HepG2 (cell line): ENCODE data around the gene TMEM19. TPM values are rescaled to one million over a fixed set of nuclear protein-coding genes. Genes with fewer than 3 reads are reported as not detected.

Source experiments
- ATF3 ChIP-seq: sonication (generic); formaldehyde crosslinking; IDR thresholded peaks from 2 replicates; pipeline ENCODE4 v1.4.0; 2020; ENCODE audit warnings: missing genetic modification reagents
- CREB1 ChIP-seq, 2 experiments: fragments of 450-650 bp in 1 of 2; IDR thresholded peaks; 2 replicates each; pipeline ENCODE4 v1.6.1; 2016 to 2017; ENCODE audit warnings: control low read depth in 1 of 2, mild to moderate bottlenecking in 1 of 2, missing compliant biosample characterization in 1 of 2, missing genetic modification characterization in 1 of 2
- GATAD2A ChIP-seq: IDR thresholded peaks from 2 replicates; pipeline ENCODE4 v1.6.1; 2016
- HNF4A ChIP-seq: sonication (generic); formaldehyde crosslinking; IDR thresholded peaks from 2 replicates; pipeline ENCODE4 v1.4.0; 2020; ENCODE audit warnings: missing genetic modification reagents
- ISL2 ChIP-seq: sonication (generic); formaldehyde crosslinking; IDR thresholded peaks from 2 replicates; pipeline ENCODE4 v1.5.0; 2020; ENCODE audit warnings: missing genetic modification reagents
- ISX ChIP-seq: sonication (generic); formaldehyde crosslinking; conservative IDR thresholded peaks from 2 replicates; pipeline ENCODE4 v1.5.0; 2020; ENCODE audit warnings: missing genetic modification reagents
- JUND ChIP-seq: sonication (generic); formaldehyde crosslinking; IDR thresholded peaks from 2 replicates; pipeline ENCODE4 v1.8.0; 2022; ENCODE audit warnings: mild to moderate bottlenecking, missing genetic modification reagents
- MBD4 ChIP-seq: IDR thresholded peaks from 2 replicates; pipeline ENCODE4 v1.6.1; 2012; ENCODE audit warnings: low read length, inconsistent platforms, borderline replicate concordance
- MIXL1 ChIP-seq: IDR thresholded peaks from 2 replicates; pipeline ENCODE4 v1.6.1; 2016
- MNT ChIP-seq: fragments of 450-650 bp; IDR thresholded peaks from 2 replicates; pipeline ENCODE4 v1.6.1; 2016
- MTF1 ChIP-seq: sonication (generic); formaldehyde crosslinking; IDR thresholded peaks from 2 replicates; pipeline ENCODE4 v1.5.0; 2020; ENCODE audit warnings: missing genetic modification reagents
- MXD1 ChIP-seq: sonication (generic); formaldehyde crosslinking; IDR thresholded peaks from 2 replicates; pipeline ENCODE4 v1.4.0; 2020; ENCODE audit warnings: mild to moderate bottlenecking, missing genetic modification reagents
- PHF8 ChIP-seq: sonication (generic); formaldehyde crosslinking; IDR thresholded peaks from 2 replicates; pipeline ENCODE4 v1.5.0; 2020; ENCODE audit warnings: missing genetic modification reagents
- POLR2G ChIP-seq: fragments of 200-400 bp; formaldehyde crosslinking; IDR thresholded peaks from 2 replicates; pipeline ENCODE4 v1.6.1; 2018; ENCODE audit warnings: mild to moderate bottlenecking, low read depth, low read length, moderate library complexity
- SETDB1 ChIP-seq: sonication (generic); formaldehyde crosslinking; IDR thresholded peaks from 2 replicates; pipeline ENCODE4 v1.5.1; 2020; ENCODE audit warnings: missing genetic modification reagents, mild to moderate bottlenecking, borderline replicate concordance
- SMAD9 ChIP-seq: sonication (generic); formaldehyde crosslinking; IDR thresholded peaks from 2 replicates; pipeline ENCODE4 v1.5.1; 2020; ENCODE audit warnings: mild to moderate bottlenecking, missing genetic modification reagents
- TBP ChIP-seq: sonication (generic); formaldehyde crosslinking; IDR thresholded peaks from 2 replicates; pipeline ENCODE4 v1.5.0; 2020; ENCODE audit warnings: missing genetic modification reagents
- THYN1 ChIP-seq: sonication (generic); formaldehyde crosslinking; IDR thresholded peaks from 2 replicates; pipeline ENCODE4 v1.8.1; 2023; ENCODE audit warnings: low read depth, mild to moderate bottlenecking, moderate library complexity, missing genetic modification reagents, borderline replicate concordance
- ZBTB8A ChIP-seq: sonication (generic); formaldehyde crosslinking; IDR thresholded peaks from 2 replicates; pipeline ENCODE4 v1.4.0; 2020; ENCODE audit warnings: mild to moderate bottlenecking, low read depth, missing genetic modification reagents, borderline replicate concordance
- ZNF121 ChIP-seq: sonication (generic); formaldehyde crosslinking; IDR thresholded peaks from 2 replicates; pipeline ENCODE4 v1.5.0; 2020; ENCODE audit warnings: mild to moderate bottlenecking, missing genetic modification reagents
- ZNF510 ChIP-seq: sonication (generic); formaldehyde crosslinking; IDR thresholded peaks from 2 replicates; pipeline ENCODE4 v1.4.0; 2020; ENCODE audit warnings: low read depth, mild to moderate bottlenecking, missing genetic modification reagents
- ZNF687 ChIP-seq: sonication (generic); formaldehyde crosslinking; IDR thresholded peaks from 2 replicates; pipeline ENCODE4 v1.5.1; 2020; ENCODE audit warnings: mild to moderate bottlenecking, missing genetic modification reagents, moderate library complexity
- ZNF790 ChIP-seq: sonication (generic); formaldehyde crosslinking; IDR thresholded peaks from 2 replicates; pipeline ENCODE4 v1.8.0; 2022; ENCODE audit warnings: missing genetic modification reagents, mild to moderate bottlenecking, borderline replicate concordance
- polyA plus RNA-seq, 8 experiments: library from polyadenylated mRNA; depleted of rRNA in 3 of 8; stranded (reverse) in 7 of 8; unstranded in 1 of 8; fragments of >200 nt; fragmentation: Illumina TruSeq in 4 of 8; extraction: Trizol in 4 of 8; gene quantifications; 2 replicates each; pipeline versions ENCODE4 v1.2.1 to v1.2.3, GENCODE V29; 2011 to 2016; ENCODE audit warnings: low read depth in 4 of 8, missing spikeins in 1 of 8, mixed read lengths in 1 of 8; ENCODE audit not compliant: insufficient read depth in 1 of 8
- total RNA-seq, 5 experiments: library from RNA; depleted of rRNA; stranded (reverse); fragments of >200 nt; fragmentation: Illumina TruSeq; extraction: Trizol; gene quantifications; 2 replicates each; pipeline ENCODE4 v1.2.3, GENCODE V29; 2016; ENCODE audit warnings: low read depth in 1 of 5

The TMEM19 gene
- total and polyA plus RNA-seq, 2 of the 13 experiments (the other 11 are each of a cell fraction or from before 2014, with no cell fraction given) = 16.9 to 22.5 TPM

- TF ChIP-seq MXD1 (CRISPR knock-in tag) (peak; percentile 49; the same call in 1 of the 2 replicates), SMAD9 (no peak), ISL2 (CRISPR knock-in tag) (no peak), POLR2G (peak; percentile 75), TBP (no peak), ZNF121 (CRISPR knock-in tag) (no peak), ZNF687 (CRISPR knock-in tag) (peak; percentile 87), HNF4A (CRISPR knock-in tag) (peak; percentile 56), GATAD2A (CRISPR knock-in tag) (0 out of 2 replicates have a peak, but pooled peaks have one; percentile 32), ZBTB8A (CRISPR knock-in tag) (no peak; the same call in 1 of the 2 replicates), ISX (CRISPR knock-in tag) (no peak), MBD4 (no peak), ATF3 (CRISPR knock-in tag) (no peak), JUND (CRISPR knock-in tag) (no peak), MIXL1 (CRISPR knock-in tag) (peak; percentile 47; the same call in 1 of the 2 replicates), MTF1 (CRISPR knock-in tag) (no peak), ZNF790 (CRISPR knock-in tag) (no peak), MNT (no peak), THYN1 (CRISPR knock-in tag) (no peak), SETDB1 (no peak), PHF8 (CRISPR knock-in tag) (peak; percentile 70), CREB1 (IDR thresholded peaks at IDR 0.05) (no peak), CREB1 (CRISPR knock-in tag; IDR thresholded peaks at IDR 0.05) (no peak), ZNF510 (no peak; the same call in 1 of the 2 replicates)
These were observed 45.8 kb downstream of the TMEM19 start (continued) for GRCh38 chr12:71731439-71732356.
